Measurements from ENCODE around the gene TRAF3.

Gene TRAF3

GRCh38 chr14:102955636-102956408 lies 178.6 kb downstream of the TRAF3 start:
- DNase-seq (ENCODE audit: low read depth), result peak; percentile 14

GRCh38 chr14:102957222-102957621 lies 180.0 kb downstream of the TRAF3 start:
- DNase-seq (ENCODE audit: low read depth), result no peak

DNA sequence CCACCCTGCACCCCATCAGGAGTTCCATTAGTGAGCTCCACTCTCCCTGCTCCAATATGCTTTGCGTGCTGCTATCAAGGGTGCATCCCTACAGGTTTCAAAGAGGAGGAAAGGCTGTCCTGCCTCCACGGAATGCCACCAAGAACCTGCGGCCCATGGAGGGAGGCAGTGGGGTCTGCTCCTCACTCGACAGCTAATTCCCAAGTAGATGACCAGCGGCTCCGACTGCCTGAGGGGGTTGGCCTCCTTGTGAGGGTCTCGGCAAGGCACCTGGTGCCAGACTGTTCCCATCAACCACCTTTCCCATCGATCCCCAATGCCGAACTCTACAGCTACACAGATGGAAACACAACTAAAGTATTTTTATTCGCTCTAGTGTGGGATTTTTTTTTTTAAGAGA lies 181.2 kb downstream of the TRAF3 start:
- no peak for DNase-seq (ENCODE audit: low read depth)

All from fibroblast of gingiva (primary cell).